ENCODE measurements around the gene ERLEC1. TPM values are rescaled to one million over a fixed set of nuclear protein-coding genes. Genes with fewer than 3 reads are reported as not detected.
"Not testable (repeated sequence)": the region's sequence is repeated elsewhere in the genome, so short reads cannot be mapped to it uniquely, and the experiment has no call there.

ERLEC1 gene
- total RNA-seq, 4 donors from 2014 or later, result 42.9 to 76.1 (median 48.5) TPM

DNA sequence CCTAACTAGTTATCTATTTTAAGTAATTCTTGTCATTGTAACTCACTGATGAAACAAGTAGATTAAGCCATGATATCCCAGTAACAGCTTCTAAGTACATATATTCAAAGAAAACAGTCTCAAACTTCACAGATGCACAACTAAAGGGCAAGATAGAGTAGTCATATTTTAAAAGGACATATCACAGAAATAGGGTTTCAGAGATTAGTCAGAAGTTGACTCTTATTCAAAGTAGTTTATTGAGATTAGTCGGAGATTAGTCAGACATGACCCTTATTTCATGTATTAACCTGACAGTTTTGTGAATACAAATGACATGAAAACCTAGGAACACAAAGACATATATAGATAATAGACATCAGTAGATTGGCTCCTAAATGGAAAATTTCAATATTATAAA is 35.1 kb upstream of the ERLEC1 start:
- no peak for ATAC-seq (ENCODE audit: low FRiP score)
- TF ChIP-seq, protein P1, sequence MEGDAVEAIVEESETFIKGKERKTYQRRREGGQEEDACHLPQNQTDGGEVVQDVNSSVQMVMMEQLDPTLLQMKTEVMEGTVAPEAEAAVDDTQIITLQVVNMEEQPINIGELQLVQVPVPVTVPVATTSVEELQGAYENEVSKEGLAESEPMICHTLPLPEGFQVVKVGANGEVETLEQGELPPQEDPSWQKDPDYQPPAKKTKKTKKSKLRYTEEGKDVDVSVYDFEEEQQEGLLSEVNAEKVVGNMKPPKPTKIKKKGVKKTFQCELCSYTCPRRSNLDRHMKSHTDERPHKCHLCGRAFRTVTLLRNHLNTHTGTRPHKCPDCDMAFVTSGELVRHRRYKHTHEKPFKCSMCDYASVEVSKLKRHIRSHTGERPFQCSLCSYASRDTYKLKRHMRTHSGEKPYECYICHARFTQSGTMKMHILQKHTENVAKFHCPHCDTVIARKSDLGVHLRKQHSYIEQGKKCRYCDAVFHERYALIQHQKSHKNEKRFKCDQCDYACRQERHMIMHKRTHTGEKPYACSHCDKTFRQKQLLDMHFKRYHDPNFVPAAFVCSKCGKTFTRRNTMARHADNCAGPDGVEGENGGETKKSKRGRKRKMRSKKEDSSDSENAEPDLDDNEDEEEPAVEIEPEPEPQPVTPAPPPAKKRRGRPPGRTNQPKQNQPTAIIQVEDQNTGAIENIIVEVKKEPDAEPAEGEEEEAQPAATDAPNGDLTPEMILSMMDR (IDR thresholded peaks at IDR 0.05), result no peak
- no peak for DNase-seq (ENCODE audit: low spot score)

DNA sequence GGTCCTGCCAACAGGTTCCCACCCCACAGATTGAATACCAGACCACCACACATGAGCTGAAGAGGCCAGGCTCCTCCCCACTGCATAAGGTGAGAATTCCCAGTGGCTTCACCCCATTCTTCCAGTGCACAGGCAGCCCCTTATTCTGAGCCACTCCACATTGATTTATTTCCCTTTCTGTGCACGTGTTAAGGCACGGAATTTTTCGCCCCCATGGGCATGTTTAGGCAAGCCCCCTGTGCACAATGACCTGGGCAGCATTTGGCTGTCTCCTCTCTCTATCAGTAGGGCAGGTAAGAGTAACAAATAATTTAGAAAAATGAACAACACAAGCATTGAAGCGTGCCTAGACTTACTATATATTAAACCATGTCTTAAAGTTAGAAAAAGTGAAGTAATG is 34.5 kb upstream of the ERLEC1 start:
- TF ChIP-seq, protein P1 (IDR thresholded peaks at IDR 0.05), result no peak
- no peak for ATAC-seq (ENCODE audit: low FRiP score)
- DNase-seq (ENCODE audit: low spot score), result no peak

DNA sequence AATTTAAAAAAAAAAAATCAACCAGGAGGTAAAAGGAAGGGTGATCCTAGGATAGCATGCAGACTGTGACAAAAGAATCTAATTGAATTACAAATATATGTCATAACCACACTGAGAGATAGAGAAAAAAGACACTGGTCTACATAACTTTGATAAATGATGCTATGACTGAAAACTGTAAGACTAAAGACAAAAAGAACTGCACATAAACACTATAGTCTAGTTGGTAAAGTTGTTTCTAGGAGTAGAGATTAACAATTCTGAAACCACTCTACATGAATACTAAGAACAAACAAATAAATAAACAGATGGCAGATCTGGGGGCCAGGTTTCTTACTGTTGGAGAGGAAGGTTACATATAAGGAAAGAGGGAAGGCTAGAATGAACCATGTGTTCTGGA is 33.8 kb upstream of the ERLEC1 start:
- no peak for DNase-seq (ENCODE audit: low spot score)
- TF ChIP-seq, protein P1 (IDR thresholded peaks at IDR 0.05), result no peak
- no peak for ATAC-seq (ENCODE audit: low FRiP score)

DNA sequence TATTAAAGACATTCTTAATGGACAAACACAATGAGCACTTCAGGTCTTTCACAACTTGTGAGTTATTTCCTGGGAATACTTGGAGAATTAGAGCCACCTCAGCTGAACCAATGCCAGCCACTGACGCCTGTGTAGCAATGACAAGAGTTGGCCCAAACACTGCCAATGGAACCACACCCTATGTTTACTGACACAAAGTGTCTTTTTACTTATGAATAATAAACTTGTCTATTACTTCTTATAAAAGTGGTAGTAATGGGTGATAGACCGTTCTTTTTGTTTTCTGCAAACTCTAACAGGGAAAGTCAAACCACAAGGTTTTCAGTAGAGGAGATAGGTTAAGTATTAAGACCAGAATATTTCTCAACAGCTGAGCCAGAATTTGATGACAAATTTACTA is 31.7 kb upstream of the ERLEC1 start:
- DNase-seq (ENCODE audit: low spot score) (no peak), ATAC-seq (ENCODE audit: low FRiP score) (no peak)
- TF ChIP-seq, protein P1 (IDR thresholded peaks at IDR 0.05), result no peak

DNA sequence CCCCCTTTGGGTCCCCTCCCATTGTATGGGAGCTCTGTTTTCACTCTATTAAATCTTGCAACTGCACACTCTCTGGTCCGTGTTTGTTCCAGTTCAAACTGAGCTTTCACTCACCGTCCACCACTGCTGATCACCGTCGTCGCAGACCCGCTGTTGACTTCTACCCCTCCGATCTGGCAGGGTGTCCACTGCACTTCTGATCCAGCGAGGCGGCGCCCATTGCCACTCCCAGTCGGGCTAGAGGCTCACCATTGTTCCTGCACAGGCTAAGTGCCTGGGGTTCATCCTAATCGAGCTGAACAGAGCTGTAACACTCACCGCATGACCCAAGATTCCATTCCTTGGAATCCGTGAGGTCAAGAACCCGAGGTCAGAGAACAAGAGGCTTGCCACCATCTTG is 30.2 kb upstream of the ERLEC1 start:
- TF ChIP-seq, protein P1 (IDR thresholded peaks at IDR 0.05), result no peak
- no peak for DNase-seq (ENCODE audit: low spot score)
- no peak for ATAC-seq (ENCODE audit: low FRiP score)

DNA sequence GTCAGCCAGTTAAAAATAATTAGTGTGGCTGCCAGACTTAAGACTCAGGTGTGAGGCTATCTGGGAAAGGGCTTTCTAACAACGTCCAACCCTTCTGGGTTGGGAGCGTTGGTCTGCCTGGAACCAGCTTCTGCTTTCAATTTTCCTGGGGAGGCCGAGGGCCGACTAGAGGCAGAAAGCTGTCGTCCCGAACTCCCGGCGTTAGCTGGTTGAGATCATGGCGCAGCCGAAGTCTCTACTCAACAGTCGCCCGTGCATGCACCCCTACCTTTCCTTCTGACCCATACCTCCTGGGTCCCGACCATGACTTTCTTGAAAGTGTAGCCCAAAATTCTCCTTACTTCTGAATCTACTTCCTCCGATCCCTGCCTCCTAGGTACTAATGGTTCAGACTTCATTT is 29.6 kb upstream of the ERLEC1 start:
- ATAC-seq (ENCODE audit: low FRiP score), result not testable (repeated sequence)

DNA sequence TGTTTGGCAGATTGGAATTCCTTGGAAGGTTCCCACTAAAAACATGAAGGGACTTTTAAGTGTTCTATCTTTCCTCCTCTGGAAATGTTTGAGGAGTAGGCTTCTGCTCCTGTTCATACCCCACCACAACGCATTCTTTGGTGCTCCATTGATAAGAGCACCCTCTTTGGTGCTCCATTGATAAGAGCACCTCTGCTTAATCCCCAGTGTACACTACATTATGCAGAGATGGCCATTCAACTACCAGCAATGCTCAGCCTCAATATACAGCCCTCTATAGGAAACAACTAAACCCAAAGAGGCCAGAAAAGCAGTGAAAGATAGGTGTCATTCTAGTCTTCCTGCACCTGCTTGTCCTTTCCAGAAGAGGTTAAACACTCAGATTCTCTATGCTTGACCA is 21.1 kb upstream of the ERLEC1 start:
- ATAC-seq (ENCODE audit: low FRiP score), result no peak
- no peak for DNase-seq (ENCODE audit: low spot score)
- TF ChIP-seq, protein P1 (IDR thresholded peaks at IDR 0.05), result no peak

More for the DNA sequence above, 29.6 kb upstream of the ERLEC1 start:
- not testable (repeated sequence) for DNase-seq (ENCODE audit: low spot score)
